Activated CD8-positive, alpha-beta T cell treated with anti-CD3 and anti-CD28 coated beads for 36 hours (primary cell): ENCODE results near the gene STKLD1. TPM values are rescaled to one million over a fixed set of nuclear protein-coding genes. Genes with fewer than 3 reads are reported as not detected.

Source experiments
- ATAC-seq: fragments of 200-7000 bp; cut with Tn5 transposase; one replicate; pipeline ENCODE4 v1.10.0; 2021; ENCODE audit warnings: mild to moderate bottlenecking, moderate library complexity
- CTCF ChIA-PET: fragments of 350-600 bp; sonication (Branson Sonifier 250); formaldehyde crosslinking; loops from one replicate; lab custom pipeline; 2021; ENCODE audit warnings: antibody characterized with exemption; lab: Charles Lee
- POLR2A ChIA-PET: fragments of 350-600 bp; sonication (Branson Sonifier 250); formaldehyde crosslinking; loops from one replicate; lab custom pipeline; 2021; ENCODE audit warnings: antibody characterized with exemption; lab: Charles Lee
- DNase-seq: peaks from one replicate; pipeline ENCODE4 v3.0.0-alpha.2; 2020
- H3K27ac Mint-ChIP-seq: one replicate; pipeline ENCODE4 v1.8.0; 2021; ENCODE audit warnings: mild to moderate bottlenecking, mixed read lengths
- H3K27me3 Mint-ChIP-seq: one replicate; pipeline ENCODE4 v1.8.0; 2021; ENCODE audit warnings: mixed read lengths
- H3K36me3 Mint-ChIP-seq: one replicate; pipeline ENCODE4 v1.8.0; 2021; ENCODE audit warnings: low read depth, mixed read lengths
- H3K4me1 Mint-ChIP-seq: one replicate; pipeline ENCODE4 v1.8.0; 2021; ENCODE audit warnings: low read depth, mixed read lengths
- H3K4me3 Mint-ChIP-seq: one replicate; pipeline ENCODE4 v1.8.0; 2021; ENCODE audit warnings: mild to moderate bottlenecking, moderate library complexity, mixed read lengths
- H3K9me3 Mint-ChIP-seq: one replicate; pipeline ENCODE4 v1.8.0; 2021; ENCODE audit warnings: mixed read lengths
- CTCF ChIP-seq: fragments of 200-600 bp; IDR thresholded peaks from one replicate; pipeline ENCODE4 v1.8.0; 2022; ENCODE audit warnings: antibody characterized with exemption, mild to moderate bottlenecking
- intact Hi-C: fragments of 100-400 bp; cut with micrococcal nuclease; formaldehyde crosslinking; loops from one replicate; pipeline ENCODE4 v1.10.0; 2022
- total RNA-seq, 2 experiments: library from RNA; stranded (reverse); gene quantifications; one replicate each; pipeline ENCODE4 v1.2.3, GENCODE V29; 2021

Gene STKLD1
- total RNA-seq, 2 experiments from 2014 or later, result 0.45 to 0.52 TPM

- no peaks in the 10 kb centered on the region for H3K27me3 Mint-ChIP-seq
- ChIA-PET POLR2A (interaction anchor here (1.4 to 1.8 kb wide), 6 partner anchors 10 to 36 kb away, joined by 3 to 9 read pairs (median 4); partner anchors contain the start of genes MED22 and RPL7A), CTCF (interaction anchor here (0.7 to 2.1 kb wide), 4 partner anchors 18 to 231 kb away, joined by 3 to 6 read pairs (median 4); no protein-coding TSS in a partner anchor)
Measured at GRCh38 chr9:133377721-133378216, 1.6 kb downstream of the STKLD1 start.

GRCh38 chr9:133378408-133378962 lies 2.3 kb downstream of the STKLD1 start:
- intact Hi-C loops, result loop anchor here (10.0 kb wide), 1 partner anchor 106 kb away; no protein-coding TSS in a partner anchor
- CTCF ChIA-PET, result interaction anchor here (0.6 to 2.1 kb wide), 3 partner anchors 25 to 231 kb away, joined by 3 to 6 read pairs (median 3); no protein-coding TSS in a partner anchor

More at GRCh38 chr9:133377721-133378216, 1.6 kb downstream of the STKLD1 start:
- H3K36me3 Mint-ChIP-seq, result peaks cover 21% of the 10 kb centered on the region
- H3K4me3 Mint-ChIP-seq, result no peak overlapping the region
- DNase-seq, result no peak
- ATAC-seq, result no peak
- peaks cover 16% of the 10 kb centered on the region for H3K4me1 Mint-ChIP-seq
- intact Hi-C loops, result loop anchor here (10.0 kb wide), 1 partner anchor 107 kb away; no protein-coding TSS in a partner anchor
- H3K9me3 Mint-ChIP-seq, result no peaks in the 10 kb centered on the region
- no peak overlapping the region for H3K27ac Mint-ChIP-seq
- TF ChIP-seq CTCF, result no peak

GRCh38 chr9:133379153-133380086 lies 3.3 kb downstream of the STKLD1 start:
- Mint-ChIP-seq H3K4me3 (no peak overlapping the region), H3K27ac (no peak overlapping the region), H3K9me3 (no peaks in the 10 kb centered on the region), H3K4me1 (peaks cover 4% of the 10 kb centered on the region), H3K36me3 (peaks cover 8% of the 10 kb centered on the region), H3K27me3 (no peaks in the 10 kb centered on the region)
- POLR2A ChIA-PET, result interaction anchor here (0.8 to 1.8 kb wide), 3 partner anchors 8 to 37 kb away, joined by 3 to 4 read pairs (median 4); partner anchors contain the start of genes MED22 and RPL7A
- ATAC-seq (no peak), DNase-seq (no peak)
- CTCF ChIA-PET, result interaction anchor here (0.6 to 1.3 kb wide), 3 partner anchors 33 to 141 kb away, joined by 3 to 4 read pairs (median 4); no protein-coding TSS in a partner anchor
- TF ChIP-seq CTCF, result no peak
- intact Hi-C loops, result loop anchor here (10.0 kb wide), 1 partner anchor 105 kb away; no protein-coding TSS in a partner anchor

More at GRCh38 chr9:133378408-133378962, 2.3 kb downstream of the STKLD1 start:
- Mint-ChIP-seq H3K36me3 (peaks cover 14% of the 10 kb centered on the region), H3K4me3 (no peak overlapping the region), H3K27me3 (no peaks in the 10 kb centered on the region), H3K27ac (no peak overlapping the region), H3K4me1 (peaks cover 9% of the 10 kb centered on the region), H3K9me3 (no peaks in the 10 kb centered on the region)
- no peak for TF ChIP-seq CTCF
- DNase-seq, result no peak
- POLR2A ChIA-PET, result interaction anchor here (1.4 to 1.8 kb wide), 4 partner anchors 11 to 36 kb away, joined by 3 to 5 read pairs (median 4); partner anchors contain the start of genes MED22 and RPL7A
- no peak for ATAC-seq

GRCh38 chr9:133380734-133381133 lies 4.6 kb downstream of the STKLD1 start:
- POLR2A ChIA-PET, result no interaction called here
- H3K4me3 Mint-ChIP-seq, result no peak overlapping the region
- CTCF ChIA-PET, result no interaction called here

More at GRCh38 chr9:133380734-133381133, 4.6 kb downstream of the STKLD1 start:
- Mint-ChIP-seq H3K27ac (no peak overlapping the region), H3K27me3 (no peaks in the 10 kb centered on the region), H3K36me3 (no peaks in the 10 kb centered on the region), H3K9me3 (no peaks in the 10 kb centered on the region), H3K4me1 (no peaks in the 10 kb centered on the region)
- TF ChIP-seq CTCF, result no peak
- ATAC-seq, result no peak
- intact Hi-C loops, result no loop called here
- DNase-seq, result no peak
